ENCODE data around the gene KRTAP12-3. TPM values are rescaled to one million over a fixed set of nuclear protein-coding genes. Genes with fewer than 3 reads are reported as not detected.

The KRTAP12-3 gene
- total RNA-seq, 2 donors from 2014 or later: not detected

GRCh38 chr21:44702111-44702972 is 44.6 kb downstream of the KRTAP12-3 start:
- H3K36me3 ChIP-seq: no peaks in the 10 kb centered on the region
- H3K27me3 ChIP-seq (replicated peaks; ENCODE audit: insufficient read depth): peaks cover 28% of the 10 kb centered on the region
- H3K9me3 ChIP-seq: no peaks in the 10 kb centered on the region
- no peak overlapping the region for H3K27ac ChIP-seq
- no peak overlapping the region for H3K4me3 ChIP-seq
- no peak for DNase-seq (ENCODE audit: low spot score)
- H3K4me1 ChIP-seq (replicated peaks): no peaks in the 10 kb centered on the region
- intact Hi-C loops (cut with DNase I): no loop called here
- 76% methylated on average over 17 of the region's 22 CpGs for WGBS
- TF ChIP-seq POLR2AphosphoS5 (IDR thresholded peaks at IDR 0.05) (no peak), CTCF (IDR thresholded peaks at IDR 0.05) (no peak), POLR2A (IDR thresholded peaks at IDR 0.05) (no peak)

- H3K27me3 ChIP-seq (replicated peaks; ENCODE audit: insufficient read depth): peaks cover 24% of the 10 kb centered on the region
- no peaks in the 10 kb centered on the region for H3K36me3 ChIP-seq
- no peaks in the 10 kb centered on the region for H3K4me1 ChIP-seq (replicated peaks)
- H3K27ac ChIP-seq: no peak overlapping the region
- no peaks in the 10 kb centered on the region for H3K9me3 ChIP-seq
- TF ChIP-seq CTCF (IDR thresholded peaks at IDR 0.05) (no peak), POLR2AphosphoS5 (IDR thresholded peaks at IDR 0.05) (no peak), POLR2A (IDR thresholded peaks at IDR 0.05) (no peak)
- H3K4me3 ChIP-seq: no peak overlapping the region
- 37% methylated on average over 15 of the region's 16 CpGs for WGBS
- DNase-seq (ENCODE audit: low spot score): no peak
- intact Hi-C loops (cut with DNase I): no loop called here
Observed at GRCh38 chr21:44702973-44703730, 45.4 kb downstream of the KRTAP12-3 start.

- no peak for DNase-seq (ENCODE audit: low spot score)
- intact Hi-C loops (cut with DNase I): no loop called here
- no peaks in the 10 kb centered on the region for H3K36me3 ChIP-seq
- 54% methylated on average over 13 of the region's 13 CpGs for WGBS
- no peak overlapping the region for H3K4me3 ChIP-seq
- no peak overlapping the region for H3K27ac ChIP-seq
- TF ChIP-seq POLR2A (IDR thresholded peaks at IDR 0.05) (no peak), CTCF (IDR thresholded peaks at IDR 0.05) (no peak), POLR2AphosphoS5 (IDR thresholded peaks at IDR 0.05) (no peak)
- H3K9me3 ChIP-seq: no peaks in the 10 kb centered on the region
- H3K4me1 ChIP-seq (replicated peaks): no peaks in the 10 kb centered on the region
- H3K27me3 ChIP-seq (replicated peaks; ENCODE audit: insufficient read depth): peaks cover 26% of the 10 kb centered on the region
Observed at GRCh38 chr21:44703731-44704635, 46.3 kb downstream of the KRTAP12-3 start.

GRCh38 chr21:44704636-44705001 is 46.9 kb downstream of the KRTAP12-3 start:
- H3K4me3 ChIP-seq: no peak overlapping the region
- TF ChIP-seq POLR2A (IDR thresholded peaks at IDR 0.05): no peak
- H3K36me3 ChIP-seq: no peaks in the 10 kb centered on the region
- peaks cover 28% of the 10 kb centered on the region for H3K27me3 ChIP-seq (replicated peaks; ENCODE audit: insufficient read depth)
- H3K27ac ChIP-seq: no peak overlapping the region
- intact Hi-C loops (cut with DNase I): no loop called here
- WGBS: 34% methylated on average over 13 of the region's 13 CpGs
- no peak for DNase-seq (ENCODE audit: low spot score)
- H3K4me1 ChIP-seq (replicated peaks): no peaks in the 10 kb centered on the region
- no peaks in the 10 kb centered on the region for H3K9me3 ChIP-seq
